ENCODE data around the gene KCNQ2. TPM values are rescaled to one million over a fixed set of nuclear protein-coding genes. Genes with fewer than 3 reads are reported as not detected.
A peak's percentile ranks its signal among the peaks of the same experiment; 100 is the strongest.

Gene KCNQ2
- total and polyA plus RNA-seq, 10 of the 15 experiments (the other 5 are each of a cell fraction or from before 2014, with no cell fraction given) = 0.06 to 0.49 (median 0.26) TPM; not detected in 7

DNA sequence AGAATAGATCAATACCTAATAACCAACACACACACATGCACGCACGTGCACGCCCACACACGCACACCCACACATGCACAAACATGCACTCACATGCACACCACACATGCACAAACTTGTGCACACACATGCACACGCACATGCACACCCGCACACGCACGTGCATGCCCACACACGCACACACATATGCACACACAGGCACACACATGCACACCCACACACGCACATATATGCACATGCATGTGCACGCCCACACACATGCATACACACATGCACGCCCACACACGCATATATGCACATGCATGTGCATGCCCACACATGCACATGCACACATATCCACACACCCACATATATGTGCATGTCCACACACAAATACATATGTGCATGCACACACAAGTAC lies 85.1 kb downstream of the KCNQ2 start:
- ChIA-PET SMC1A (ENCODE audit: uncharacterized antibody, unreplicated experiment) (no interaction called here), CTCF (no interaction called here), RAD21 (ENCODE audit: unreplicated experiment) (no interaction called here), POLR2A (no interaction called here)
- Histone ChIP-seq H3K4me2 (ENCODE audit: control insufficient read depth, insufficient read depth) (no peak overlapping the region), H3K9ac (ENCODE audit: control insufficient read depth, insufficient read depth, low read length) (no peak overlapping the region), H3K27me3 (replicated peaks in 1 of 2; ENCODE audit: control insufficient read depth in 2 of 2, insufficient read depth in 2 of 2, low read length in 1 of 2) (no peaks in the 10 kb centered on the region), H4K20me1 (ENCODE audit: control insufficient read depth, insufficient read depth) (no peaks in the 10 kb centered on the region), H3K36me3 (ENCODE audit: control insufficient read depth in 2 of 2, insufficient read depth in 2 of 2, low read length in 1 of 2) (no peaks in the 10 kb centered on the region), H2AFZ (ENCODE audit: control insufficient read depth, low read depth, low read length) (no peak overlapping the region), H3K4me3 (no peak overlapping the region), H3K27ac (ENCODE audit: control insufficient read depth, insufficient read depth) (no peak overlapping the region), H3K79me2 (ENCODE audit: control insufficient read depth, insufficient read depth, low read length) (no peaks in the 10 kb centered on the region), H3K4me1 (ENCODE audit: control insufficient read depth, insufficient read depth, low read length) (no peaks in the 10 kb centered on the region), H3K9me3 (replicated peaks; ENCODE audit: control insufficient read depth, insufficient read depth, low read length) (peaks cover 3% of the 10 kb centered on the region; the same call in 1 of the 3 replicates)
- WGBS (ENCODE audit: insufficient coverage, insufficient replicate concordance, low lambda C conversion rate, missing lambda C conversion rate) = 85% methylated on average over 13 of the region's 13 CpGs
- in situ Hi-C loops (cut with MboI) (no loop called here), intact Hi-C loops (cut with micrococcal nuclease; ENCODE audit: unreplicated experiment) (no loop called here)
- TF ChIP-seq, protein P1, sequence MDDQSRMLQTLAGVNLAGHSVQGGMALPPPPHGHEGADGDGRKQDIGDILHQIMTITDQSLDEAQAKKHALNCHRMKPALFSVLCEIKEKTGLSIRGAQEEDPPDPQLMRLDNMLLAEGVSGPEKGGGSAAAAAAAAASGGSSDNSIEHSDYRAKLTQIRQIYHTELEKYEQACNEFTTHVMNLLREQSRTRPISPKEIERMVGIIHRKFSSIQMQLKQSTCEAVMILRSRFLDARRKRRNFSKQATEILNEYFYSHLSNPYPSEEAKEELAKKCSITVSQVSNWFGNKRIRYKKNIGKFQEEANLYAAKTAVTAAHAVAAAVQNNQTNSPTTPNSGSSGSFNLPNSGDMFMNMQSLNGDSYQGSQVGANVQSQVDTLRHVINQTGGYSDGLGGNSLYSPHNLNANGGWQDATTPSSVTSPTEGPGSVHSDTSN (IDR thresholded peaks at IDR 0.05; ENCODE audit: insufficient replicate concordance, low read depth, low read length) = peak; percentile 21
- TF ChIP-seq CBX3 (IDR thresholded peaks at IDR 0.05; ENCODE audit: borderline replicate concordance, low read depth) = no peak
- TF ChIP-seq, protein P2, sequence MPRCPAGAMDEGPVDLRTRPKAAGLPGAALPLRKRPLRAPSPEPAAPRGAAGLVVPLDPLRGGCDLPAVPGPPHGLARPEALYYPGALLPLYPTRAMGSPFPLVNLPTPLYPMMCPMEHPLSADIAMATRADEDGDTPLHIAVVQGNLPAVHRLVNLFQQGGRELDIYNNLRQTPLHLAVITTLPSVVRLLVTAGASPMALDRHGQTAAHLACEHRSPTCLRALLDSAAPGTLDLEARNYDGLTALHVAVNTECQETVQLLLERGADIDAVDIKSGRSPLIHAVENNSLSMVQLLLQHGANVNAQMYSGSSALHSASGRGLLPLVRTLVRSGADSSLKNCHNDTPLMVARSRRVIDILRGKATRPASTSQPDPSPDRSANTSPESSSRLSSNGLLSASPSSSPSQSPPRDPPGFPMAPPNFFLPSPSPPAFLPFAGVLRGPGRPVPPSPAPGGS (IDR thresholded peaks at IDR 0.05; ENCODE audit: borderline replicate concordance, insufficient read depth, low read depth, low read length, poor library complexity, severe bottlenecking) = peak; percentile 85
- FAIRE-seq = no peak
- no peak for DNase-seq (ENCODE audit: low read depth, low spot score)
- BruUV-seq (replicated peaks) = no TSS peak
- no peak for ATAC-seq

DNA sequence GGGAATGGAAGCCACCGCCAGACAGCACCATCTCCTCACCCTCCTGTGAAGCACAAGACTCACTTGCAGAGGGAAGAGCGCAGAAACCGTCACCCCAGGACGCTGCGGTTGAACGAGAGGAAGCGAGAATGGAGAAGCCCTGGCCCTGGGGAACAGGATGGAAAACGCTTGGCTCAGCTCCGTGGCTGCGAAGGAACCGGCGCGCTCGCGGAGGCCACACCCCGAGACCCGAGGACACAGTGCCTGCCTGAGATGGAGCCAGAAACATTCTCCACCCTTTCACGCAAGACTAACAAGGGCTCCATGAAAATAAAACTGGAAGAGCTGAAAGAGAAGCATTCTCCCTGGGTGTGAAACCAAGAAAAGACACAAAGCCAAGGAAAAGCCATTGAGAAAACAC lies 86.0 kb downstream of the KCNQ2 start:
- in situ Hi-C loops (cut with MboI) = no loop called here
- RAD21 ChIA-PET (ENCODE audit: unreplicated experiment) = no interaction called here
- Histone ChIP-seq H3K4me3 (no peak overlapping the region), H3K27me3 (replicated peaks in 1 of 2; ENCODE audit: control insufficient read depth in 2 of 2, insufficient read depth in 2 of 2, low read length in 1 of 2) (no peaks in the 10 kb centered on the region), H3K36me3 (ENCODE audit: control insufficient read depth in 2 of 2, insufficient read depth in 2 of 2, low read length in 1 of 2) (no peaks in the 10 kb centered on the region), H3K4me2 (ENCODE audit: control insufficient read depth, insufficient read depth) (no peak overlapping the region), H3K9ac (ENCODE audit: control insufficient read depth, insufficient read depth, low read length) (no peak overlapping the region), H3K79me2 (ENCODE audit: control insufficient read depth, insufficient read depth, low read length) (no peaks in the 10 kb centered on the region), H4K20me1 (ENCODE audit: control insufficient read depth, insufficient read depth) (no peaks in the 10 kb centered on the region), H3K4me1 (ENCODE audit: control insufficient read depth, insufficient read depth, low read length) (no peaks in the 10 kb centered on the region), H3K9me3 (replicated peaks; ENCODE audit: control insufficient read depth, insufficient read depth, low read length) (peaks cover 3% of the 10 kb centered on the region; the same call in 1 of the 3 replicates), H2AFZ (ENCODE audit: control insufficient read depth, low read depth, low read length) (no peak overlapping the region), H3K27ac (ENCODE audit: control insufficient read depth, insufficient read depth) (no peak overlapping the region)
- POLR2A ChIA-PET = no interaction called here
- CTCF ChIA-PET = interaction anchor here (0.6 kb wide), 1 partner anchor 735 kb away, joined by 3 read pairs; no protein-coding TSS in a partner anchor
- BruUV-seq (replicated peaks) = no TSS peak
- DNase-seq (ENCODE audit: low read depth, low spot score) = no peak
- 86% methylated on average over 18 of the region's 18 CpGs for WGBS (ENCODE audit: insufficient coverage, insufficient replicate concordance, low lambda C conversion rate, missing lambda C conversion rate)
- SMC1A ChIA-PET (ENCODE audit: uncharacterized antibody, unreplicated experiment) = no interaction called here
- no peak for FAIRE-seq
- intact Hi-C loops (cut with micrococcal nuclease; ENCODE audit: unreplicated experiment) = no loop called here
- TF ChIP-seq SMAD1 (IDR thresholded peaks at IDR 0.05; ENCODE audit: low read depth, partially characterized antibody) (no peak), EZH2 (IDR thresholded peaks at IDR 0.05; ENCODE audit: borderline replicate concordance, control insufficient read depth, low read depth, low read length) (no peak)
- ATAC-seq = no peak
